Liver (tissue), 2 donors: ENCODE data around the gene RPS27A.

Source experiments
- FOXA2 ChIP-seq: IDR thresholded peaks from 2 replicates; pipeline ENCODE4 v1.6.1; 2016; ENCODE audit warnings: antibody characterized with exemption
- TF ChIP-seq, protein P1 (sequence below): fragments of 150-350 bp; IDR thresholded peaks from 2 replicates; pipeline ENCODE4 v1.5.1; 2017; ENCODE audit warnings: improper control_type of control experiment, low read depth, low read length; ENCODE audit not compliant: missing input control
- donor health status: healthy.

- TF ChIP-seq FOXA2: no peak
- TF ChIP-seq, protein P1, sequence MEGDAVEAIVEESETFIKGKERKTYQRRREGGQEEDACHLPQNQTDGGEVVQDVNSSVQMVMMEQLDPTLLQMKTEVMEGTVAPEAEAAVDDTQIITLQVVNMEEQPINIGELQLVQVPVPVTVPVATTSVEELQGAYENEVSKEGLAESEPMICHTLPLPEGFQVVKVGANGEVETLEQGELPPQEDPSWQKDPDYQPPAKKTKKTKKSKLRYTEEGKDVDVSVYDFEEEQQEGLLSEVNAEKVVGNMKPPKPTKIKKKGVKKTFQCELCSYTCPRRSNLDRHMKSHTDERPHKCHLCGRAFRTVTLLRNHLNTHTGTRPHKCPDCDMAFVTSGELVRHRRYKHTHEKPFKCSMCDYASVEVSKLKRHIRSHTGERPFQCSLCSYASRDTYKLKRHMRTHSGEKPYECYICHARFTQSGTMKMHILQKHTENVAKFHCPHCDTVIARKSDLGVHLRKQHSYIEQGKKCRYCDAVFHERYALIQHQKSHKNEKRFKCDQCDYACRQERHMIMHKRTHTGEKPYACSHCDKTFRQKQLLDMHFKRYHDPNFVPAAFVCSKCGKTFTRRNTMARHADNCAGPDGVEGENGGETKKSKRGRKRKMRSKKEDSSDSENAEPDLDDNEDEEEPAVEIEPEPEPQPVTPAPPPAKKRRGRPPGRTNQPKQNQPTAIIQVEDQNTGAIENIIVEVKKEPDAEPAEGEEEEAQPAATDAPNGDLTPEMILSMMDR: no peak
Observed at GRCh38 chr2:55223958-55224760, 8.3 kb upstream of the RPS27A start.
